Measurements from ENCODE around the gene MEIG1. TPM values are rescaled to one million over a fixed set of nuclear protein-coding genes. Genes with fewer than 3 reads are reported as not detected.

MEIG1 gene
- total and polyA plus RNA-seq, 12 donors: 0.44 to 1.1 (median 0.97) TPM; not detected in 7

DNA sequence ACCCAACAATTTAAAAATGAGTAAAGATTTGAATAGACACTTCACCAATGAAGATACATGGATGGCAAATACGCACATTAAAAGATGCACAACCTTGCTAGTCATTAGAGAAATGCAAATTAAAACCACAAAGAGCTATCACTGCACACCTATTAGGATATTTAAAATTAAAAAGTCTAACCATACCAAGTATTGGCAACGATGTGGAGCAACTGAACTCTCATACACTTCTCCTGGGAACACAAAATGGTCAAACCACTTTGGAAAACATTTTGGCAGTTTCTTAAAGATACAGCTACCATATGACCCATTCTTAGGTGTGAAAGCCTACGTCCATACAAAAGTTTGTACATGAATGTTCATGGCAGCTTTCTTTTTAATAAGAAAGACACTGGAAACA, 41.4 kb upstream of the MEIG1 start:
- H3K4me1 ChIP-seq (replicated peaks in 1 of 2): peaks cover 6% of the 10 kb centered on the region in 2 donors
- H3K36me3 ChIP-seq (replicated peaks in 1 of 2): peaks cover 0 to 52% of the 10 kb centered on the region in 2 donors
- 96 to 100% (median 99%) methylated on average over 3 of the region's 3 CpGs for WGBS, 4 donors
- no peak for DNase-seq
- no peak overlapping the region for H3K4me3 ChIP-seq
- H3K27ac ChIP-seq: no peak overlapping the region
- H3K27me3 ChIP-seq: no peaks in the 10 kb centered on the region
- H3K9me3 ChIP-seq (replicated peaks in 1 of 3): peaks cover 0 to 3% (median 0%) of the 10 kb centered on the region in 3 donors
- TF ChIP-seq, protein P1, sequence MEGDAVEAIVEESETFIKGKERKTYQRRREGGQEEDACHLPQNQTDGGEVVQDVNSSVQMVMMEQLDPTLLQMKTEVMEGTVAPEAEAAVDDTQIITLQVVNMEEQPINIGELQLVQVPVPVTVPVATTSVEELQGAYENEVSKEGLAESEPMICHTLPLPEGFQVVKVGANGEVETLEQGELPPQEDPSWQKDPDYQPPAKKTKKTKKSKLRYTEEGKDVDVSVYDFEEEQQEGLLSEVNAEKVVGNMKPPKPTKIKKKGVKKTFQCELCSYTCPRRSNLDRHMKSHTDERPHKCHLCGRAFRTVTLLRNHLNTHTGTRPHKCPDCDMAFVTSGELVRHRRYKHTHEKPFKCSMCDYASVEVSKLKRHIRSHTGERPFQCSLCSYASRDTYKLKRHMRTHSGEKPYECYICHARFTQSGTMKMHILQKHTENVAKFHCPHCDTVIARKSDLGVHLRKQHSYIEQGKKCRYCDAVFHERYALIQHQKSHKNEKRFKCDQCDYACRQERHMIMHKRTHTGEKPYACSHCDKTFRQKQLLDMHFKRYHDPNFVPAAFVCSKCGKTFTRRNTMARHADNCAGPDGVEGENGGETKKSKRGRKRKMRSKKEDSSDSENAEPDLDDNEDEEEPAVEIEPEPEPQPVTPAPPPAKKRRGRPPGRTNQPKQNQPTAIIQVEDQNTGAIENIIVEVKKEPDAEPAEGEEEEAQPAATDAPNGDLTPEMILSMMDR (IDR thresholded peaks at IDR 0.05): no peak
- no peak for TF ChIP-seq POLR2A (IDR thresholded peaks at IDR 0.05)
- intact Hi-C loops (cut with DNase I): no loop called here

DNA sequence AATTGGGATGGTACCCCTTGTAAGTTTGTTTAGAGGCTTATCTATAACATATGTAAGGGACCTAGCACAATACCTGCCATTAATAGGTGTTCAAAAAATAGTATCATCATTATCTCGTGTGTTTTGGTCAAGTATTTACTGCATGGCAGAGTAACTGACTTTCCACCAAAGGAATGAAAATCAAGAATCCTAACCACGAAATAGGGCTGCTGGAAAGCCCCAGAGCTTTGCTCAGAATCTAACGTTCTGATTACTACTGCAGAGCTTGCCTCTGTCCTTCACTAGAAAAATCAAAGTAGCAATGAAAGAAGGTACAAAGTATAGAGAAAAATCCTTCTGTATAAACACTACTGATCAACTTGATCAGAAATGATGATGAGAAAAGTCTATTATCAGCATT, 40.2 kb upstream of the MEIG1 start:
- Histone ChIP-seq H3K4me1 (replicated peaks in 1 of 2) (peaks cover 6% of the 10 kb centered on the region in 2 donors), H3K27me3 (no peaks in the 10 kb centered on the region), H3K36me3 (replicated peaks in 1 of 2) (peaks cover 0 to 58% of the 10 kb centered on the region in 2 donors), H3K9me3 (replicated peaks in 1 of 3) (peaks cover 0 to 3% (median 0%) of the 10 kb centered on the region in 3 donors), H3K27ac (no peak overlapping the region), H3K4me3 (no peak overlapping the region)
- TF ChIP-seq, protein P1 (IDR thresholded peaks at IDR 0.05): no peak
- no peak for TF ChIP-seq POLR2A (IDR thresholded peaks at IDR 0.05)
- WGBS, 4 donors: 92 to 95% (median 94%) methylated on average over 3 of the region's 3 CpGs
- no peak for DNase-seq
- intact Hi-C loops (cut with DNase I): no loop called here

DNA sequence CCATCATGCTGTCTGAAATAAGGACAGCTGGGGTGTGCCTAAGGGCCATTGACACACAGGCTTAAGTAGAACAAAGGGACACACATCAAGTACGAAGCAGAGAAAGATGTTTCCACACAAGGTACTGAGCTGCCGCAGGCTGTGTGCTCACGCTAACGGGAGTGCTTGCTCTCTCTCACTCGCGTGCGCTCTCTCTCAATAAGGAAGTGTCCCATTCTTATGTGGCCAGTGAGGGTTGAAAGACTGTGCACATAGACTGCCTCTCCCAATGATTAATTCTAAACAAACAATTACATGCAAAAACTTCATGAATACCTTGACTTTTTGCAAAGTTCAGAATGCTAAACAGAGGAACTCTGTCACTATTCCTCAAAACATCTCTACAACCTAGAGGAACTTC, 35.2 kb upstream of the MEIG1 start:
- Histone ChIP-seq H3K4me3 (no peak overlapping the region), H3K36me3 (replicated peaks in 1 of 2) (peaks cover 0 to 71% of the 10 kb centered on the region in 2 donors), H3K9me3 (replicated peaks in 1 of 3) (no peaks in the 10 kb centered on the region), H3K27ac (no peak overlapping the region), H3K27me3 (no peaks in the 10 kb centered on the region), H3K4me1 (replicated peaks in 1 of 2) (no peaks in the 10 kb centered on the region)
- DNase-seq: no peak
- 97 to 100% (median 98%) methylated on average over 7 of the region's 7 CpGs for WGBS, 4 donors
- intact Hi-C loops (cut with DNase I): no loop called here
- TF ChIP-seq, protein P1 (IDR thresholded peaks at IDR 0.05): no peak
- TF ChIP-seq POLR2A (IDR thresholded peaks at IDR 0.05): no peak

DNA sequence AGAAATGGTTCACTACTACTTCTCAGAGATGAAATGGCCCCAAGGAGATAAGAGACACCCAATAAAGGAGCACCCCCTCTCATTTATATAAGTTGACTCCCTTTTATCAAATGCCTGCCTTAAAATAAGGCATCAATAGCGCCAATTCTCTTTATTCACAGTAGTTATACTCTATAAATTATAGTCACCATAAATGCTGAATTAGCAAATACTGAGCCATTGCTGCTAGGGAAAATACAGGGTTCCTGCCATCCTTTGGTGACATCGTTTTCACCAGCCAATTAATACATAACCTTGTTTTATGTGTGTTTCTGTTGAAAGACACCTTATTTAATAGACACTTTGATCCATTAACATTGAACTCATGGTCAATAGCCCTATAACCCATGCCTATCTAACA, 33.9 kb upstream of the MEIG1 start:
- intact Hi-C loops (cut with DNase I): no loop called here
- H3K36me3 ChIP-seq (replicated peaks in 1 of 2): peaks cover 0 to 67% of the 10 kb centered on the region in 2 donors
- WGBS, 4 donors: 94 to 100% (median 98%) methylated on average over 2 of the region's 2 CpGs
- no peaks in the 10 kb centered on the region for H3K4me1 ChIP-seq (replicated peaks in 1 of 2)
- H3K4me3 ChIP-seq: no peak overlapping the region
- H3K9me3 ChIP-seq (replicated peaks in 1 of 3): no peaks in the 10 kb centered on the region
- no peak for TF ChIP-seq POLR2A (IDR thresholded peaks at IDR 0.05)
- TF ChIP-seq, protein P1 (IDR thresholded peaks at IDR 0.05): no peak
- H3K27ac ChIP-seq: no peak overlapping the region
- no peak for DNase-seq
- no peaks in the 10 kb centered on the region for H3K27me3 ChIP-seq

All from adrenal gland (tissue), 12 donors.